ENCODE measurements around the gene ORC4.

ORC4 gene

GRCh38 chr2:147882631-147883030 lies 137.9 kb downstream of the ORC4 start:
- no peak for DNase-seq (ENCODE audit: low read depth, low spot score)
- H3K4me3 ChIP-seq (ENCODE audit: low read length), result no peak overlapping the region

All from Jurkat, Clone E6-1 (cell line).